Lower leg skin (tissue), 4 donors: ENCODE results near the gene CNRIP1. TPM values are rescaled to one million over a fixed set of nuclear protein-coding genes. Genes with fewer than 3 reads are reported as not detected.

Experiments used
- DNase-seq, 2 donors: peaks; one replicate each; pipeline ENCODE4 v3.0.0-alpha.2; 2019; ENCODE audit warnings: low spot score in 2 of 2
- H3K4me3 ChIP-seq: fragments of 200-600 bp; sonication (generic); 2 replicates; pipeline ENCODE4 v1.5.1; 2017; ENCODE audit warnings: mild to moderate bottlenecking, low read depth; ENCODE audit not compliant: poor library complexity, severe bottlenecking
- CTCF ChIP-seq, 3 donors: fragments of 450-650 bp; IDR thresholded peaks; one replicate each; pipeline ENCODE4 v1.5.1; 2016; ENCODE audit warnings: antibody characterized with exemption in 3 of 3, mild to moderate bottlenecking in 3 of 3, moderate library complexity in 2 of 3
- POLR2A ChIP-seq, 2 donors: fragments of 450-650 bp; IDR thresholded peaks; one replicate each; pipeline ENCODE4 v1.6.1; 2016 to 2017; ENCODE audit warnings: antibody characterized with exemption in 2 of 2, mild to moderate bottlenecking in 1 of 2, moderate library complexity in 1 of 2
- WGBS, 2 donors: methylation state at CpG; one replicate each; pipeline ENCODE4 v1.1.5; 2018; 5-methylcytosine and 5-hydroxymethylcytosine counted together
- intact Hi-C: fragments of 100-400 bp; cut with DNase I; formaldehyde crosslinking; loops from one replicate; pipeline ENCODE4 v1.15.0; 2023; ENCODE audit warnings: low total_unique reads
- total RNA-seq, 4 donors: library from RNA; depleted of rRNA; stranded (reverse); fragments of >200 nt; gene quantifications; one replicate each; pipeline ENCODE4 v1.1.0, GENCODE V29; 2016

CNRIP1 gene
- total RNA-seq, 4 donors from 2014 or later = 5.7 to 12.8 (median 7.8) TPM

GRCh38 chr2:68365087-68365486, 45.3 kb upstream of the CNRIP1 start, which contains the start of gene PLEK:
PLEK (plus strand) TSS chr2:68365282; CDS start chr2:68365352, 70 bp downstream.
- intact Hi-C loops = no loop called here
- 82 to 86% methylated on average over 7 of the region's 7 CpGs for WGBS, 2 donors
- peak; percentile 53 to 86 for DNase-seq
- no peak within 1 kb of the TSS for H3K4me3 ChIP-seq
- no peak for TF ChIP-seq CTCF (IDR thresholded peaks at IDR 0.05)
- no peak for TF ChIP-seq POLR2A (IDR thresholded peaks at IDR 0.05)

DNA sequence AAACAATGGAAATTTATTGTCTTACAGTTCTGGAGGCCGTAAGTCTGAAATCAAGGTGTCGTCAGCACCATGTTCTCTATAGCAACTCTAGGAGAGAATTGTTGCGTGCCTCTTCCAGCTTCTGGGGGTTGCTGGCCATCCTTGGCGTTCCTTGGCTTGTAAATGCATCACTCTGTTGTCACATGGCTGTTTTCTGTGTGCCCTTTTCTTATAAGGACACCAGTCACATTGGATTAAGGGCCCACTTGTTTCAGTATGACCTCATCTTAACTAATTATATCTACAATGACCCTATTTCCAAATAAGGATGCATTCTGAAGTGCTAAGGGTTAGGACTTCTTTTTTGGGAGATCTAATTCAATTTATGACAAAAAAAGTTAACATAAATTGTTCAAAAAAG, 44.0 kb upstream of the CNRIP1 start:
- no peak for DNase-seq
- TF ChIP-seq POLR2A (IDR thresholded peaks at IDR 0.05) (no peak), CTCF (IDR thresholded peaks at IDR 0.05) (no peak)
- intact Hi-C loops = loop anchor here (5.0 kb wide), 1 partner anchor 79 kb away; no protein-coding TSS in a partner anchor
- WGBS, 2 donors = 93 to 98% methylated on average over 4 of the region's 4 CpGs
- no peak overlapping the region for H3K4me3 ChIP-seq

DNA sequence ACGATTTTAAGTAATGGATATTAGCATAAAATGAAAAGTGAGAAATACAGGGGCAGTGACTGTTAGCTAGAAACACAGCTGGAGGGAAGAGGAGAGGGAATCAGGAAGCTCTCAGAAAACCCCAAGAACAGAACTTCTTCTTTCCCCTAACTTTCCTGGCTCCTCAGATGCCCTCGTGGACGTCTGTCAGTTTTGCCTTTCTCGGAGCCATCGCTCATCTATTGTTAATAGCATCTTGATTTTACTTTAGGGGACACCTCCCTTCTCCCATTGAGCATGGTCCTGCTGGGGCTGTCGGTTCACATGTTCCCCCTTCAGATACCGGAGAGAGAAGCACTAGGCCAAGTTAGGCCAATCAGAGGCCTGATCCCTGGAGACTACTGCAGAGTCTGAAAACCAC, 43.0 kb upstream of the CNRIP1 start:
- WGBS, 2 donors = 76 to 78% methylated on average over 7 of the region's 7 CpGs
- no peak for TF ChIP-seq CTCF (IDR thresholded peaks at IDR 0.05)
- no peak for TF ChIP-seq POLR2A (IDR thresholded peaks at IDR 0.05)
- intact Hi-C loops = loop anchor here (5.0 kb wide), 1 partner anchor 80 kb away; no protein-coding TSS in a partner anchor
- no peak overlapping the region for H3K4me3 ChIP-seq
- DNase-seq = no peak

GRCh38 chr2:68362069-68362468, 42.3 kb upstream of the CNRIP1 start:
- no peak overlapping the region for H3K4me3 ChIP-seq
- intact Hi-C loops = loop anchor here (5.0 kb wide), 1 partner anchor 80 kb away; no protein-coding TSS in a partner anchor
- TF ChIP-seq POLR2A (IDR thresholded peaks at IDR 0.05) (no peak), CTCF (IDR thresholded peaks at IDR 0.05) (peak in 1 of 3 donors; percentile 28)
- WGBS, 2 donors = 28 to 38% methylated on average over 12 of the region's 12 CpGs
- DNase-seq = peak; percentile 53 to 93

- 79 to 87% methylated on average over 3 of the region's 3 CpGs for WGBS, 2 donors
- intact Hi-C loops = loop anchor here (5.0 kb wide), 1 partner anchor 82 kb away; no protein-coding TSS in a partner anchor
- TF ChIP-seq POLR2A (IDR thresholded peaks at IDR 0.05) (no peak), CTCF (IDR thresholded peaks at IDR 0.05) (no peak)
- no peak for DNase-seq
- H3K4me3 ChIP-seq = no peak overlapping the region
These were observed 40.1 kb upstream of the CNRIP1 start for GRCh38 chr2:68359889-68360288.
